Subcutaneous abdominal adipose tissue (tissue), 5 donors: ENCODE results near the gene RYR1.

Experiments
- H3K27ac ChIP-seq: one replicate; pipeline ENCODE4 v1.7.0; 2013; ENCODE audit warnings: low read depth, mild to moderate bottlenecking, inconsistent platforms, low read length, moderate library complexity
- H3K27me3 ChIP-seq, 5 donors: one replicate each; pipeline ENCODE4 v1.7.0; 2013; ENCODE audit warnings: low read length in 5 of 5, inconsistent platforms in 1 of 5; ENCODE audit not compliant: control insufficient read depth in 5 of 5, insufficient read depth in 4 of 5
- H3K36me3 ChIP-seq, 5 donors: one replicate each; pipeline ENCODE4 v1.7.0; 2013; ENCODE audit warnings: low read length in 5 of 5; ENCODE audit not compliant: control insufficient read depth in 5 of 5, insufficient read depth in 5 of 5
- H3K4me1 ChIP-seq, 5 donors: one replicate each; pipeline ENCODE4 v1.7.0; 2013; ENCODE audit warnings: low read length in 5 of 5, mild to moderate bottlenecking in 3 of 5, moderate library complexity in 1 of 5; ENCODE audit not compliant: control insufficient read depth in 5 of 5, insufficient read depth in 5 of 5
- H3K4me3 ChIP-seq, 5 donors: one replicate each; pipeline ENCODE4 v1.7.0; 2013; ENCODE audit warnings: low read length in 5 of 5, low read depth in 1 of 5
- H3K9ac ChIP-seq, 5 donors: one replicate each; pipeline ENCODE4 v1.7.0; 2013; ENCODE audit warnings: low read length in 5 of 5, mild to moderate bottlenecking in 4 of 5, moderate library complexity in 3 of 5
- H3K9me3 ChIP-seq, 5 donors: one replicate each; pipeline ENCODE4 v1.7.0; 2013; ENCODE audit warnings: low read length in 5 of 5; ENCODE audit not compliant: control insufficient read depth in 5 of 5
- donor health status: healthy.
- donor health status: healthy.
- donor health status: healthy.
- donor health status: healthy.
- donor health status: healthy.

The RYR1 gene

DNA sequence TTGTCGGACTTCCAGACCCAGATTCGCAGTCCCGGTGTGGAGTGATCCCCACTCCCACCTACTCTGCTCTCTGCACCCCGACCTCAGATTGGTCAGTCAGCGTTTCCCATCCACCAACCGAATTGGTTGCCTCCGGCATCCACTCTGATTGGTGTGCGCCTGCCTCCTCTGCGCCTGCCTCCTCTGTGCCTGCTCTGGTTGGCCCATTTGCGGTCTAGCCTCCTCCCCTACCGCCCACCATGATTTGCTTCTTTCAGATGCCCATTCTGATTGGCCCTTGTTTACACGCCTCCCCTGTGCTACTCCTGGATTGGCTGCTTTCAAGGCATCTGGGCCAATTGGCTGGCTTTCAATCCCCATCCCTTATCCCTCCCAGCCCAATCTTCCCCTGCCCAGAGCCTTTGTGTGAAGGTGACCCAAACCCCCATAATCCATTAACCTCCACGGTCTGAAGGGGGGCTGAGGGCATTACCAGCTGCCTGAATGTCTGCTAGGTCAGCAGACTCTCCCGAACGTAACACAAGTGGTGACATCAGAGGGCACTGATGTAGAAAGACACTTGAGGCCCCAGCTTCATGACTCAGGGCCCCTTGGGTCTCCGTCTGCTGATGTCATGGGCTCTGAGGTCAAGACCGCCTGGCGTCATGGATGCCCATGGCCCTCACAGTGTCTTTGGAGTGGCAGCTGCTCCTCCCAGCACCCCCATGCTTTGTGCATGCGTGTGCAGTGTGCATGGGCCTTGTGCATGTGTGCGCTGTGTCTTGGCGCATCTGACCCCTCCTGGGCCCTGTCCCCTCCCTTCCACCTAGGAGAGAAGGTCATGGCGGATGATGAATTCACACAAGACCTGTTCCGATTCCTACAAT lies 103.8 kb downstream of the RYR1 start:
- H3K36me3 ChIP-seq = no peaks in the 10 kb centered on the region
- H3K9me3 ChIP-seq = peaks cover 5 to 22% (median 16%) of the 10 kb centered on the region in 5 donors
- H3K27ac ChIP-seq = no peak overlapping the region
- H3K4me3 ChIP-seq = no peak overlapping the region
- peaks cover 4 to 16% (median 8%) of the 10 kb centered on the region in 5 donors for H3K4me1 ChIP-seq
- no peaks in the 10 kb centered on the region for H3K27me3 ChIP-seq
- H3K9ac ChIP-seq = no peak overlapping the region

DNA sequence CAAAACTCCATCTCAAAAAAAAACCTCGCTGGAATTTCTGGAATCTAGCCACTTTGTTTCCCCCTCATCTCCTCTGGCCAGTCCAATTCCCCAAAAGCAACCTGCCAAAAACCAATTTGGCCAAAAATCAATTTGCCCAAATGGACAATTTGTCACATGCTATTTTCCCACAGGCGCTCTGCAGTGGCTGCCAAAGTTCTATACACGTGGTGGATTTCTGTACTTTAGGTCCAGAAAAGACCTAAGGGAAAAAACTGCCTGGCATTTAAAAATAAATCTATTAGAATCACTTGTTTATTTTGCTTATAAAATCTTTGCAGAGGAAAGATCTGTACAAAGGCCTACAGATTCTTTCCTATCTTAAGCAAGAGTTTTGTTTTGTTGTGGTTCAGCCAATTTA lies 104.9 kb downstream of the RYR1 start:
- Histone ChIP-seq H3K9ac (no peak overlapping the region), H3K9me3 (peaks cover 5 to 22% (median 16%) of the 10 kb centered on the region in 5 donors), H3K36me3 (no peaks in the 10 kb centered on the region), H3K27ac (peak overlapping the region; percentile 66), H3K27me3 (no peaks in the 10 kb centered on the region), H3K4me1 (peaks cover 4 to 16% (median 8%) of the 10 kb centered on the region in 5 donors), H3K4me3 (no peak overlapping the region)

DNA sequence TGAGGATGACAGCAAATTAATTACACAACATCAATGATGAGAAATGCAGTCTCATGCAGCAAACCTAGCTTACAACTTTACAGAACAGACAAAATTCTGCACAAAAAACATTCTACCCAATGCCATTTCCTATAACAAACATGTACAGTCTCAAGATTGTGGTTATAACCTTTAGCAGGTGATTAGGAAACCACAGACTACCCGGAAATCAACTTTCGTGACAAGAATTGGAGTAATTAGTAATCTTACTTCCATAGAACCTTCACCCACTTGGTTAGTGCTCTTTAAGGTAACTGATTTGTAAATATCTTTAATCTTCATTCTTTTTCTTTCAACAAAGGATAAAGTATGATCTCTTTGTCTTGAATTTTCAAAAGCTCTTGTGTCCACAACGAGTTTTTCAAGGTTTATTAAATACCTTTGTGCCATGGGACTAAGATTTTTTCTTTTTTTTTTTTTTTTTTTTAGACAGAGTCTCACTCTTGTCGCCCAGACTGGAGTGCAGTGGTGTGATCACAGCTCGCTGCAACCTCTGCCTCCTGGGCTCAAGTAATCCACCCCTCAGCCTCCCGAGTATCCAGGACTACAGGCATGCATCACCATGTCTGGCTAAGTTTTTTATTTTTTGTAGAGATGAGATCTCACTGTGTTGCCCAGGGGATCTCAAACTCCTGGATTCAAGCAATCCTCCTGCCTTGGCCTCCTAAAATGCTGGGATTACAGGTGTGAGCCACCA lies 105.5 kb downstream of the RYR1 start:
- no peaks in the 10 kb centered on the region for H3K27me3 ChIP-seq
- peaks cover 5 to 22% (median 16%) of the 10 kb centered on the region in 5 donors for H3K9me3 ChIP-seq
- no peaks in the 10 kb centered on the region for H3K36me3 ChIP-seq
- peak overlapping the region in 1 of 5 donors; percentile 37 for H3K9ac ChIP-seq
- peaks cover 4 to 20% (median 13%) of the 10 kb centered on the region in 5 donors for H3K4me1 ChIP-seq
- peak overlapping the region; percentile 66 for H3K27ac ChIP-seq
- H3K4me3 ChIP-seq = no peak overlapping the region

DNA sequence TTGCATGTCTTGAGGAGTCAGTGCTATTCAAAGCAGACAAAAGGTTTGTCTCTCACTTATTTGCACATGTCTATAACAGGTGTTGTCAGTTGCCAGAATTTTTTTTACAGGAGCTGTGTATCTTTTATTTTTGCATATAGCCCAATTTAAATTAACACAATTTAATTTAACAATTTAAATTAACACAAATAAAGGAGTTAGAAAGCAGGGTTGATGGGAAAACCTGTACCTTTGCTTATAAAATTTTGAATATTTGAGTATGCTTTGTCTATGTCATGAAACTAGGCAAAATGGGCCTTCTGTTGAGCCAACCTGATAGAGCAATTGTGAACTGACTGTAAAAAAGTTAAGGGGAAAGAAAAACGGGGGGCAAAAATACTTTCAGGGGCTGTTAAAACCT lies 106.3 kb downstream of the RYR1 start:
- H3K4me1 ChIP-seq = peaks cover 4 to 27% (median 21%) of the 10 kb centered on the region in 5 donors
- peak overlapping the region; percentile 66 for H3K27ac ChIP-seq
- H3K9me3 ChIP-seq = peaks cover 5 to 15% (median 12%) of the 10 kb centered on the region in 5 donors
- no peaks in the 10 kb centered on the region for H3K27me3 ChIP-seq
- no peak overlapping the region for H3K4me3 ChIP-seq
- H3K36me3 ChIP-seq = no peaks in the 10 kb centered on the region
- no peak overlapping the region for H3K9ac ChIP-seq

DNA sequence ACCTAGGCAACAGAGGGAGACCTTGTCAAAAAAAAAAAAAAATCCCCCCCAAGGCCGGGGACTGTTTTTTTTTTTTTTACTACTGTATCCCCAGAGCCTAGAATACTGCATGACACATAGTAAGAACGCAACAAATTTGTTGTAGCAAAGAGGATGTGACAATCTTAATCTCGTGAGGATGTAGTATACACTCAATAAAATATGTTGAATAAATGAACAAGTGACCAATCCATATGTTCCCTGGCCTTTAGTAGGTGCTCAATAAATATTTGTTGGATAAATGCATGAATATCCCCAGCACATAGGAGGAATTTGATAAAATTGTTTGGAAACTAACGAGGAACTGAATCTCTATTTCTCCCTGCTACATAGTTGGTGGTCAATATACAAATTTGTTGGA lies 108.5 kb downstream of the RYR1 start:
- Histone ChIP-seq H3K9ac (no peak overlapping the region), H3K36me3 (no peaks in the 10 kb centered on the region), H3K4me3 (no peak overlapping the region), H3K27ac (no peak overlapping the region), H3K4me1 (peaks cover 4 to 29% (median 28%) of the 10 kb centered on the region in 5 donors), H3K27me3 (no peaks in the 10 kb centered on the region), H3K9me3 (no peaks in the 10 kb centered on the region)

DNA sequence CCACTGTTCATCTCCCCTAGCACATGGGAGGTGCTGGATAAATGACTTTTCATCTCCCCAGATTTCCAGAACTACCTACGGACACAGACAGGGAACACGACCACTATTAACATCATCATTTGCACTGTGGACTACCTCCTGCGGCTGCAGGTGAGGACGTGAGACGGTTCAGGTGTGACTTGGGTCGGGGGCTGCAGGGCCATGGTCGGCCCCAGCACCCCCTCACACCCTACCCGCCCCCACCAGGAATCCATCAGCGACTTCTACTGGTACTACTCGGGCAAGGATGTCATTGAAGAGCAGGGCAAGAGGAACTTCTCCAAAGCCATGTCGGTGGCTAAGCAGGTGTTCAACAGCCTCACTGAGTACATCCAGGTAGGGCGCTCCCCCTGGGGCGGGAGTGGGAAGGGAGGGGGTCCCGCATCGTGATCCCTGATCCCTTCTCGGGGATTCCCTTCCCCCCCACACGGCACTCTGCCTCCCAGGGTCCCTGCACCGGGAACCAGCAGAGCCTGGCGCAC lies 109.9 kb downstream of the RYR1 start:
- H3K9me3 ChIP-seq = no peaks in the 10 kb centered on the region
- peak overlapping the region in 2 of 5 donors; percentile 45 to 51 for H3K4me3 ChIP-seq
- no peak overlapping the region for H3K27ac ChIP-seq
- H3K36me3 ChIP-seq = no peaks in the 10 kb centered on the region
- H3K9ac ChIP-seq = no peak overlapping the region
- no peaks in the 10 kb centered on the region for H3K27me3 ChIP-seq
- peaks cover 4 to 28% (median 27%) of the 10 kb centered on the region in 5 donors for H3K4me1 ChIP-seq

DNA sequence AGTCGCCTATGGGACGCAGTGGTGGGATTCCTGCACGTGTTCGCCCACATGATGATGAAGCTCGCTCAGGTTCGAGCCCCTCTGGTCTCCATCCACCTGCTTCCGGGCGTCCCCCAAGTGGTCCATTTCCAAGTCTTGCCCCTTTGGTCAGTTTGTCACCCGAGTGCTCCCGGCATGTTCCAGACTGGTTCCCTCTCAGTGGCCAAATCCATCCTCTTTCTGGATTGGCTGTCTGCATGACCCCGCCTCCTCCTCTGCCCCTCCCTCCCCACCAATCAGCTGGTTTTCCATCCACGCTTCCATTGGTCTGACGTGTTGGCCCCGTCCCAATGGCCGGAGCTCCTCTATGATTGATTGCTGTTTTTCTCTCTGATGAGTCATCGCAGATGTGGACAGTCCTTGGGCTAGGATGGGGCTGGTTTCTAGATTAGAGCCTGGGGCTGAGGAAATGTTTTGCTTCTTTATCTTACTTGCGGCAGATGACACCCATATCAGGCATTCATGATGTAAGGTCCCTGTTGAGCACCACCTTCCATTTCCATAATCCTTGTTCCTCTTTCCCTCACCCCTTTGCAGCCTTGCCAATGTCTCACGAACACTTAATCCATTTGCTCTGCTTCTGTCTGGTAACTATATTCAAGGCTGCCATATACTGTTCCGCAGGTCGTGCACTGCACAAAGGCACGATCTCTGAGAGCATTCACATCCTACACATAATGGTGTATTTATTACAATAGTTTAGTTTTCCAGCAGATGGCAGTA lies 110.5 kb downstream of the RYR1 start:
- Histone ChIP-seq H3K27me3 (no peaks in the 10 kb centered on the region), H3K27ac (no peak overlapping the region), H3K9me3 (no peaks in the 10 kb centered on the region), H3K4me1 (peaks cover 0 to 28% (median 21%) of the 10 kb centered on the region in 5 donors), H3K36me3 (no peaks in the 10 kb centered on the region), H3K4me3 (peak overlapping the region; percentile 27 to 51 (median 45)), H3K9ac (peak overlapping the region in 2 of 5 donors; percentile 18 to 51)

DNA sequence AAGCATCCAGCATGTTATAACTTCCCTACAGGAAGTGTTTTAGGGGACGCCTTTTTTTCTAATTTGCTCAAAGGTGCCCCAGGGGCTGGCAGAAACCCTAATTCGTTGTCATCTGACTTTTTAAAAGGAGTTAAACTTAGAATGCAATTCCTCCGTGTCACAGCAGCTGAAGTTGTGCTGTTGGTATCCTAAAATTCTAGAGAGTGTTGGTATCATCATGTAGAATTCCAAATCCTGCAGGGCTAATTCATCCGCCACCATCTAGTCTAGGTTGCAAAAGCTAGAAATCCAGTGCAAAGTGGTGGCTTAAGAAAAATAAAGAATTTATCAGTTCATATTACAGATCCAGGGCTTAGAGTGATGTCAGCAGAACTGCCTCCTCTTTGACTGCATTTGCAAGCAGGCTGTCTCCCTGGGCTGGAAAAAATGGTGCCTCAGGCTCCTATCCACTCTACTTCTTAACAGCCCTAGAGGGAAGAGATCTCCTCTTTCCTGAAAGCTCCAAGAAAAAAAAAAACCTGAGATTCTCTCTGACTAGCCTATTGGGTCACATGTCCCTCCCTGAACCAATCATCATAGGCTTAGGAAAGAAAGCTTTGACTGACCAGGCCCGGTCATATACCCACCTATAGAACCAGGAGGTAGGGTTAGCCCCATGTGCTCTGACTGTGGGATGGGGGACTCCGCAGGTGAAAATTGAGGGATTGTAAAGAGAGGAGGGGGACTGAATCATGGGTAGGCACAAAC lies 111.3 kb downstream of the RYR1 start:
- H3K4me3 ChIP-seq = peak overlapping the region in 4 of 5 donors; percentile 11 to 51 (median 46)

DNA sequence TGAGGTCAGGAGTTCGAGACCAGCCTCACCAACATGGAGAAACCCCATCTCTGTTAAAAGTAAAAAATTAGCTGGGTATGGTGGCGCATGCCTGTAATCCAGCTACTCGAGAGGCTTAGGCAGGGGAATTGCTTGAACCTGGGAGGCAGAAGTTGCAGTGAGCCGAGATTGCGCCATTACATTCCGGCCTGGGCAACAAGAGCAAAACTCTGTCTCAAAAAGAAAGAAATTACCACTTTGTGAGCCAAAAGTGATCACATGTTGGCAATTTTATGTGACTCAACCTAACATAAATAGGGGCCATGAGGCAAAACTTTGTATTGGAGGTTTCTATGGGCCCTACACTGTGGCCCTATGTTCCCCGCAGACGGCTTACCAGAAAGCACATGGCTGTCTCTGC lies 112.1 kb downstream of the RYR1 start:
- H3K4me3 ChIP-seq = no peak overlapping the region
- H3K27ac ChIP-seq = no peak overlapping the region
- peaks cover 0 to 22% (median 13%) of the 10 kb centered on the region in 5 donors for H3K4me1 ChIP-seq
- H3K36me3 ChIP-seq = no peaks in the 10 kb centered on the region
- H3K9me3 ChIP-seq = no peaks in the 10 kb centered on the region
- no peak overlapping the region for H3K9ac ChIP-seq
- no peaks in the 10 kb centered on the region for H3K27me3 ChIP-seq

More for the DNA sequence above, 111.3 kb downstream of the RYR1 start:
- Histone ChIP-seq H3K9ac (peak overlapping the region in 2 of 5 donors; percentile 18 to 51), H3K4me1 (peaks cover 0 to 22% (median 15%) of the 10 kb centered on the region in 5 donors), H3K27me3 (no peaks in the 10 kb centered on the region), H3K9me3 (no peaks in the 10 kb centered on the region), H3K36me3 (no peaks in the 10 kb centered on the region), H3K27ac (no peak overlapping the region)
